GM12891 (cell line): ENCODE data around the gene ORM1.

Source experiments
- POLR2A ChIP-seq: IDR thresholded peaks from 2 replicates; pipeline ENCODE4 v1.6.1; 2011; ENCODE audit warnings: low read depth, low read length, control low read depth
- POLR2AphosphoS5 ChIP-seq: IDR thresholded peaks from 2 replicates; pipeline ENCODE4 v1.6.1; 2011; ENCODE audit warnings: low read depth, low read length, control low read depth
- POU2F2 ChIP-seq: IDR thresholded peaks from 2 replicates; pipeline ENCODE4 v1.6.1; 2011; ENCODE audit warnings: low read depth, mild to moderate bottlenecking, control low read depth, low read length, moderate library complexity
- SPI1 ChIP-seq: IDR thresholded peaks from 2 replicates; pipeline ENCODE4 v1.6.1; 2011; ENCODE audit warnings: low read depth, low read length, control low read depth
- TAF1 ChIP-seq: IDR thresholded peaks from 2 replicates; pipeline ENCODE4 v1.6.1; 2011; ENCODE audit warnings: low read depth, low read length, control low read depth

DNA sequence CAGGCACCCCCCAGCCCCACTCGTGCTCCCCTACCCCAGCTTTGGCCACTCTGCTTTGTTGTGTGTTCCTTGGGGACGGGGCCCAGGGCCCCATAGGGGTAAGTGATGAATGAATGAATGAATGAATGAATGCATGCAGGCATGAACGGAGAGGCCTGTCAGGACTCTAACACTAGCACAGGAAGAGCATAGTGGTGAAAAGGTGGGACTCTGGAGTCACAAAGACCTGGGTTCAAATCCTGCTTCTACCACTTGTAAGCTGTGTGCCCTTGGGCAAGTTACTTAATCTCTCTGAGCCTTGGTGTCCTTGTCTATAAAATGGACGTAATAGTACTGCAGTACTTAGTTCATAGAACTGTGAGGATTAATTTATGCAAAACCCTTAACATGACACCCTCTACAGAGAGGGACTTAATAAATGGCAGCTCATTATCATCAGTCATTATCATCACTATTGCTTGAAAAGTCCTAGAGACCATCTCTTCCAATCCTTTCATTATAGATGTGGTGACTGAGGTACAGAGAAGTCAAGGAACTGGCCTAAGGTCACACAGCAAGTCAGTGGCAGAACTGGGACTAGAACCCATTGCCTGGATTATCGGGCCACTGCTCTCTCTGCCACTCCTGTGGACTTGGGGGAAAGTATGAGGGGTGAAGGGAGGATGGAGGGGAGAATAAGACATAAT is 20.0 kb downstream of the ORM1 start:
- TF ChIP-seq POLR2A (no peak), SPI1 (no peak), POLR2AphosphoS5 (no peak), TAF1 (no peak), POU2F2 (no peak)
